ENCODE measurements around the gene ARHGEF18. TPM values are rescaled to one million over a fixed set of nuclear protein-coding genes. Genes with fewer than 3 reads are reported as not detected.

The ARHGEF18 gene
- total and polyA plus RNA-seq, 2 donors (not counting 3 experiments of a cell fraction or from before 2014, with no cell fraction given), result 12.1 to 30.7 TPM

DNA sequence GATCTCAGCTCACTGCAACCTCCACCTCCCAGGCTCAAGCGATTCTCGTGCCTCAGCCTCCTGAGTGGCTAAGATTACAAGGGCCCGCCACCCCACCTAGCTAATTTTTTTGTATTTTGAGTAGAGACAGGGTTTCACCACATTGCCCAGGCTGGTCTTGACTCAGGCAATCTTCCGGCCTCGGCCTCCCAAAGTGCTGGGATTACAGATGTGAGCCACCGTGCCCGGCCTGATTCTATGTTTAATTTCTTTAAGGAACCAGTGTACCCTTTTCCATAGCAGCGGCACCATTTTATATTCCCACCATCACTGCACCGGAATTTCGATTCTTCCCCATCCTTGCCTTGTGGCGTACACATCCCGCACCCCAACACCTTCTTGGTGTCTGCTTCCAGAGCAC, 36.8 kb upstream of the ARHGEF18 start:
- FAIRE-seq (no peak), DNase-seq (ENCODE audit: low read depth, low spot score) (no peak)
- Histone ChIP-seq H4K20me1 (replicated peaks; ENCODE audit: control insufficient read depth, extremely low read depth, insufficient read depth, low read length) (no peaks in the 10 kb centered on the region), H3K79me2 (ENCODE audit: control insufficient read depth, insufficient read depth, low read length) (no peaks in the 10 kb centered on the region), H3K4me2 (ENCODE audit: insufficient read depth, low read length) (no peak overlapping the region), H3K9me1 (replicated peaks; ENCODE audit: control insufficient read depth, extremely low read depth, insufficient read depth, low read length) (no peaks in the 10 kb centered on the region), H3K36me3 (ENCODE audit: control insufficient read depth in 2 of 2, extremely low read depth in 1 of 2, insufficient read depth in 2 of 2, low read length in 2 of 2) (no peaks in the 10 kb centered on the region), H2AFZ (ENCODE audit: low read depth, low read length) (no peak overlapping the region), H3K27me3 (ENCODE audit: control insufficient read depth in 2 of 2, insufficient read depth in 2 of 2, low read length in 2 of 2) (no peaks in the 10 kb centered on the region), H3K4me1 (ENCODE audit: control insufficient read depth, extremely low read depth, insufficient read depth, low read length) (no peaks in the 10 kb centered on the region), H3K9ac (replicated peaks; ENCODE audit: extremely low read depth, insufficient read depth, low read length) (no peak overlapping the region), H3K9me3 (replicated peaks; ENCODE audit: control insufficient read depth, insufficient read depth, low read length) (no peaks in the 10 kb centered on the region), H3K4me3 (replicated peaks in 1 of 3; ENCODE audit: insufficient read depth in 1 of 3, low read depth in 1 of 3, low read length in 3 of 3) (no peak overlapping the region), H3K27ac (ENCODE audit: insufficient read depth, low read depth, low read length) (no peak overlapping the region)
- TF ChIP-seq MYC (IDR thresholded peaks at IDR 0.05; ENCODE audit: low read depth, low read length), result no peak
- TF ChIP-seq JUN (IDR thresholded peaks at IDR 0.05; ENCODE audit: borderline replicate concordance, insufficient read depth, insufficient read length, low read depth), result no peak
- TF ChIP-seq POLR2A (IDR thresholded peaks at IDR 0.05; ENCODE audit: low read depth, low read length), result no peak
- no peak for TF ChIP-seq EZH2 (IDR thresholded peaks at IDR 0.05; ENCODE audit: borderline replicate concordance, low read depth, low read length, severe bottlenecking)
- TF ChIP-seq FOS (IDR thresholded peaks at IDR 0.05; ENCODE audit: borderline replicate concordance, insufficient read depth, low read length), result no peak
- TF ChIP-seq, protein P1, sequence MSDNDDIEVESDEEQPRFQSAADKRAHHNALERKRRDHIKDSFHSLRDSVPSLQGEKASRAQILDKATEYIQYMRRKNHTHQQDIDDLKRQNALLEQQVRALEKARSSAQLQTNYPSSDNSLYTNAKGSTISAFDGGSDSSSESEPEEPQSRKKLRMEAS (IDR thresholded peaks at IDR 0.05; ENCODE audit: insufficient read depth, insufficient read length), result no peak
- TF ChIP-seq GATA2 (IDR thresholded peaks at IDR 0.05; ENCODE audit: insufficient read depth, insufficient read length, low read depth, low read length), result no peak
- no peak for TF ChIP-seq CTCF (IDR thresholded peaks at IDR 0.05; ENCODE audit: extremely low read depth in 1 of 2, insufficient read depth in 1 of 2, low read depth in 1 of 2, low read length in 2 of 2)
- TF ChIP-seq POLR2AphosphoS5 (IDR thresholded peaks at IDR 0.05; ENCODE audit: insufficient read depth, low read depth, low read length), result no peak
- intact Hi-C loops (cut with micrococcal nuclease) (no loop called here), dilution Hi-C loops (cut with MboI; ENCODE audit: extremely low pct_ligation_motif_present, low sequenced_read_pairs) (no loop called here)
- BruUV-seq (replicated peaks), result no TSS peak
- POLR2A ChIA-PET, result no interaction called here
- CTCF ChIA-PET, result no interaction called here
